ENCODE data around the gene DAPK1.

The DAPK1 gene

DNA sequence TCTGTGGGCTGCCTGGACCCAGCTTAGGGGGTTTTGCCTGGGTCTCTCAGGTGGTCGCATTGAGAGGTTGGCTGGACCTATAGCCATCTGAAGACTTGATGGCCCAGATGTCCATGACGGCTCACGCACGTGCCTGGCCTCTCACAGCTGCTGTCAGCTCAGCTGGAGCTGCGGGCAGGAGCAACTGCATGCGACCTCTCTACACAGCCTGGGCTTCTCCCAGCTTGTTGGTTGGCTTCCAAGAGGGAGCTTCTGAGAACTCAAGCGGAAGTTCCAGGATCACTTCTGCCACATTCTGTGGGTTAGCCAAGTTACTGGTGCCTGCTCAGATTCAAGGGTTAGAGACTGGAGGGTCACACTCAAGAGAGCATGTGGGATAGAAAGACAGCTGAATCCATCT is 99.2 kb downstream of the DAPK1 start:
- no peak for DNase-seq

GRCh38 chr9:87597710-87598443 is 100.2 kb downstream of the DAPK1 start:
- DNase-seq, result no peak

DNA sequence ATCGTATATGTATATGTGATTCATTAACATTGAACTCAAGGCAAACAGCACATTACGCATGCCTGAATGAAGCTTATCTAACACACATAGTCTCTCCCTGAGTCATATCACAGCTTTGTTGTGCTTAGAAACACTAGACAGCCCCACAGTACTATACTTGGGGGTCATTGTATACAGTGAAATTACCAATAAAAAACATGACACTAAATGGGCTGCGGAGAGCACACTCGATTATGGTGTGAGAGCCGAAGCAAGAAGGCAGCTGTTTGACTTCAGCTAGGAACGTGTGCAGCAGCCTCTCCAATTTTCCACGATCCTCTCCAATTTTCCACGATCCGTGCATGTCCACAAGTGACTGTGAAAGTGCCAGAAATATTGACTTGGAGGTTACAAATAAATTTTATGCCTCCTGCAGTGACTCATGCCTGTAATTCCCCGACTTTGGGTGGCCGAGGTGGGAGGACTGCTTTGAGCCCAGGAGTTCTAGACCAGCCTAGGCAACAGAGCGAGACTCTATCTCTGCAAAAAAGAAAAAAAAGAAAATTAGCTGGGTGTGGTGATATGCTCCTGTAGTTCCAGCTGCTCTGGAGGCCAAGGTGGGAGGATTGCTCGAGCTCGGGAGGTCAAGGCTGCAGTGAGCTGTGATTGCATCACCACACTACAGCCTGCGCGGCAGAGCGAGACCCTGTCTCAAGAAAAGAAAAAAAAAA is 102.4 kb downstream of the DAPK1 start:
- DNase-seq, result no peak

- DNase-seq, result no peak
These were observed 103.5 kb downstream of the DAPK1 start for GRCh38 chr9:87601176-87601575.

DNA sequence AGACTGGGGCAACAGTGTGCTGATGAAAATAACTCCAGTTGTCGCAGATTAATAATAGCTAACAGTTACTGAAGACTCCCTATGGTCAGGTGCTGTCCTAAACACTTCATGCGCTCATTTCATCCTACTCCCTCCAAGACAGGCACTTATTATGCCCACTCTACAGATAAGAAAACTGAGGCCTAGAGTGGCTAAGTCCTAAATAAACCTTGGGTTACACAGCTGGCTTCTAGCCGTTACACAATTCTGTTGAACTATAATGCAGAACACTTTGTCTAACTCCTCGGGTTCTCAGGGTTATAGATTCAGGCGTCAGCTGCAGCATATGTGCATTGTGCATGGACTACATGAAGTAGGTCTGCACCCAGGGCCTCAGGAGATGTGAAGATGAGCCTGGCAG is 103.9 kb downstream of the DAPK1 start:
- DNase-seq, result no peak

- no peak for DNase-seq
These were observed 105.4 kb downstream of the DAPK1 start for GRCh38 chr9:87602933-87603643.

DNA sequence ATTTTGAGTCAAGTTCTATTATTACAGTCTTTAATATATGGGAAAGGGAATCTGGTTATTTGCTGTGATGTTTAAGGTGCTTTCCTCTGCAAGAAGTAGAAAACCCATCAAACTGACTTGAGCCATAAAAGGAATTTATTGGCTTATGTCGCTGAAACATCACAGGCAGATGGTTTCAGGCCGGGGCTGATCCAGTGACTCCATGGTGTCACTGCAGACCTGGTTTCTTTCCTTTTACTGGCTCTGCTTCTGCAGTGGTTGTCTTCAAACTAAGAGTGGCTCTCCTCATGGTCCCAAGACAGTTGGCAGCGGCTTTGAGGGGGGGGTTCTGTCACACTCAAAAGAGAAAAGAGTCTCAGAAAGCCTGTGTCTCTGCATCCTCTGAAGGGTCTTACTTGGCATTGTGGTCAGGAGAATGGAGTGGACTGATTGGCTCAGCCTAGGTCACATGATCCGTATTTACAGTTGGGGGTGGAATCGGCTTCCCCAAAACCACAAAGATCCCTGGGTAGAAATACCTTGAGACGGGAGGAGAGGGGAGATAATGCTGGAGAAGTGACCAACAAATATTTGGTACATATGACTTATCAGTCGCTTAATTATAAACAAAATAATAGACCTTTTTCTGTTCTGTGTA is 106.3 kb downstream of the DAPK1 start:
- no peak for DNase-seq

GRCh38 chr9:87604886-87605588 is 107.4 kb downstream of the DAPK1 start:
- no peak for DNase-seq

- no peak for DNase-seq
These were observed 108.0 kb downstream of the DAPK1 start for GRCh38 chr9:87605676-87606075.

DNA sequence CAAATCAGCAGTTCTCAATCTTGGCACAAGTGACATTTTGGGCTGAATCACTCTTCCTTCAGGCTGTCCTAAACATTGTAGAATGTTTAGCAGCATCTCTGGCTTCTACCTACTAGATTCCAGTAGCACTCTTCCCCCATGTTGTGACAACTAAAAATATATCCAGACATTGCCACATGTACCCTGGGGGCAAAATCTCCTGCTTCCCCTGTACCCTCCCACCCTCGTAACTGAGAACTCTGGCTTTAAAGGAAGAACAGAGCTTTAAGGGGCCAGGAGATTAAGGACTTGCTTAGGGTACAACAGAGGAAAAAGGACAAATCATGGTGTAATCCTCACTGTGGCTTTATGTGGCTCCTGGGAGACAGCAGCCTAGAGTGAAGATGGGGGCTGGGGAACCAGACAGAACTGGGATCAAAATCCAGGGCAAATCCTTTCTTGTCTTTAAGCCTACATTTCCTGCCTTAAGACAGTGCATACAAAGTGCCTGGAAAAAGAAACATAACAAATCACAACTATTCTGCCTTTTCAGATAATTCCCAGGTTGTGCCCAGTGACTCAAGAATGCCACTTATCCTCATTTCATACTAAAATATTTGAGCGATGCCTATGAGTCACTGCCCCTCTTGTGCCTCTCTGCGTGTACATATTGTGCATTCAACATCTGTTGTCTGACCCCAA is 109.3 kb downstream of the DAPK1 start:
- DNase-seq, result no peak

DNA sequence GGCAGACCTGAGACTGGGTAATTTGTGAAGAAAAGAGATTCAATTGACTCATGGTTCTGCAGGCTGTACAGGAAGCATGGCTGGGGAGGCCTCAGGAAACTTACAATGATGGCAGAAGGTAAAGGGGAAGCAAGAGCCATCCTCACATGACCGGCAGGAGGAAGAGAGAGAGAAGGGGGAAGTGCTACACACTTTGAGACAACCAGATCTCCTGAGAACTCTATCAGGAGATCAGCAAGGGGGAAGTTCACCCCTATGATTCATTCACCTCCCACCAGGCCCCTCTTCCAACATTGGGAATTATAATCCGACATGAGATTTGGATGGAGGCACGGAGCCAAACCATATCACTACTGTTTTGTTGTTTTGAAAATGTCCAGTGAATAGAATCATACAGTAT is 110.2 kb downstream of the DAPK1 start:
- no peak for DNase-seq

DNA sequence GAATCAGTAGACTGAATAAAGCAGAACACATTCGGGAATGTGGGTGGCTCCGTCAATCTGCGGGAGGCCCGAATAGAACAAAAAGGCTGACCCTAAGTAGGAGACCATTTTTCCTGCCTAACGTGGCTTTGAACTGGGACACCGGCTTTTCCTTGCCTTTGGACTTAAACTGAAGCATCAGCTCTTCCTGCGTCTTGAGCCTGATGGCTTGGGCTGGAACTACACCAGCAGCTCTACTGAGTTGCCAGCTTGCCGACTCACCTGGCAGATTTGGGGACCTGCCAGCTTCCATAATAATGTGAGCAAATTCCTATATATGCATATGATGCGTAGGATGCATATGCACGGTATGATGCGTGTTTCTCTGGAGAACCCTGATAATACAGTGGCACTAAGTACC is 111.3 kb downstream of the DAPK1 start:
- no peak for DNase-seq

DNA sequence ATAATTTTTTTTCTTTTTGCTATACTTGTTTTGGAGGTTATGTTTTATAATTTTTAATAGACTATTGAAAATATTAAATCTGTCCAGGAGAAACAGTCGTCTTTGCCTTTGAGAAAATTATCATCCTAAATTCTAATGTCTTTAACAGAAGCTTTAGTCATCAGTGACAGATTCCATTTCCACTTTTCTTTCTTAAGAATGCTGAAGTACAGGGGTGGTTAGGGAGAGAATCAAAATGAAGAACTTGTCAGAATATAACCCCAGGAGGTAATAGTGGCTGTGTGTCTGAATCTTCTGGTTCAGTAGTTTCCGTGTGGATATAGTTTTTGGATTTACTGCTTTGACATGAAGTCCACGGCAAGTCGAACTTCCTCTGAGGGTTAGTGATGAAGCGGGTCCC is 111.8 kb downstream of the DAPK1 start:
- DNase-seq, result no peak

- DNase-seq, result no peak
These were observed 112.8 kb downstream of the DAPK1 start for GRCh38 chr9:87610200-87611155.

- no peak for DNase-seq
These were observed 114.1 kb downstream of the DAPK1 start for GRCh38 chr9:87611776-87612175.

GRCh38 chr9:87612536-87612935 is 114.9 kb downstream of the DAPK1 start:
- no peak for DNase-seq

DNA sequence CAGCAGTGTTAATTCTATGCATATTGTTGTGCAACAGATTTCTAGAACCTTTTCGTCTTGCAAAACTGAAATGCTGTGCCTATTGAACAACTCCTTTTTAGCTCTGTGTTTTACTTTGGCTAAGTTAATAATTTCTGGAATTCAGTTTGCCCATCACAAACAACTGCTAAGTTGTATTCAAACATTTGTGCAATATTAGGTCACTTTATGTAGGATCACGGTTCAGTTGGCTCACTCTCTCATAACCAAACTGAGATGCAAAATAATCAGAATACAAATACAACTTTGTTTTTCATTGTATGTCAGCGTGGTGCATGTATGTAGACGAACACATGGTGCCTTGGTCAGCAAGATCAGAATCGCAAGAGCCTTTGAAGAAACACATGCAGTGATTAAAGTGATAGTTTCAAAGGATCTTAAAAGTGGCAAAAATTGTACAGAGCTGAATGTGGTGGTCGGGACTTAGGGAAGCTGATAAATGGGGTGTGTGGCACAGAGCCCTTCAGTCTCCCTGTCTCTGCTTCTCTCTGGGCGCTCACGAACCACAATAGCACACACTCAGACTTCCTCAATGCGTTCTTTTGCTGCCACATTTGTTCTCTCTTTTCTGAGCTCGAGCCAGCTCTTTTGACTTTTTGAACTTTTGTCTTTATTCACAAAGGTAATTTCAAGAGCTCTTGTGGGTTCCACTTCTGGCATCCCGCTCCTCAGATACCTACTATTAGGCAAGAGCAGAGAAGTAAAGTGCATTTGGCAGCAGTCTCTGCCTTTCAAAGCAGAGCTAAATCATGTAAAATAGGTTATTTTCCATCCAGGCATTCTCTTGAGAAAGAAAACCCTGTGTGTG is 115.8 kb downstream of the DAPK1 start:
- DNase-seq, result no peak

- DNase-seq, result no peak
These were observed 116.7 kb downstream of the DAPK1 start for GRCh38 chr9:87614397-87614796.

DNA sequence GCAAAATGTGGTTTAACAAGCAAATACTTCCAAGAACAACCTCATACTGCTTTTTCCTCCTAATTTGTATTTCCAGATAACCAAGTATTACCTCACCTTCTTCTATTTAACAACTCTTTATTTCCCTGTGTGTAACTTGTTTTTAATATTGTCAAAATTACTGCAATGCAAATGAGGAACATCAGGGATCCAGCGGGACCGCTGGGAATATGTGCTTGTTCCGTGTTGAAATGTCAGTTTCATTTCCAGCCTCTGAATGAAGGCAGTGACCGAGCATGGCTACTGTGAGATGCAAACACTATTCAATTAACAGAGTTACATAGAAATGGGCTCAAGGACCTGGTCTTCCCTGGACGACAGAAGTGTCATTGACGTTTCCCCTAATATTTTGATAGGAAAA is 117.5 kb downstream of the DAPK1 start:
- DNase-seq, result no peak

DNA sequence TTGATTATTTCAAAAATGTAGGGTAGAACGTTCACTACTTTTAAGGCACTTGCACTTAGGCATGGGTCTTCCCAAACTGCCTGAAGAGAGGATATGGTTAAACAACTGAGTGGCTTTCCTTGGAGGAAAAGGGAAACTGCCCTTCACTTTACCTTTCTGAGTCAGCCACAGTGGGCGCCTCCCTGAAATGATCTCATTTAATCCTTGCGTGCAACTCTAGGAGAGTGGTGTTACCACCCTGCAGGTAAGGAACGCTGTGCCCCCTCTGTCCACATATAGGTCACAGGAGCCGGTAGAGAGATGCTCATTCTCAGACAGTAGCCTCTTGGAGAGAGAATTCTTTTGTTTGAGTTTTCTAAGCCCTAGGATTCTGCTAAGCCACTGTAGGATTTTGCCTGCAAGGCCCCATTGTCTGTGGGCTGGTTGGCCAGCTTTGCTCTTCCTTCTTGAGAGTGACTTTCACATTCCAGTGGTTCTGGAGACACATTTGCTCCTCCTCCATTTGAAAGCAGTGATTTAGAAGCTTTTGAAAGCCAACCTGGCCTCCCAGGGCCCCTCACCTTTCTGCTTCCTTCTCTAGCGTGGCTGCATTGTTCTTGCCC is 118.0 kb downstream of the DAPK1 start:
- no peak for DNase-seq

Measured in NCI-H446 treated with DMSO at 0.1 percent for 48 hours (cell line).